GM12878 (cell line): ENCODE data around the gene SLC12A3.

Experiments
- CTCF ChIP-seq, 3 experiments: IDR thresholded peaks in 2 of 3; conservative IDR thresholded peaks in 1 of 3; 2 replicates each; pipeline ENCODE4 v1.5.1; 2011; ENCODE audit warnings: low read depth in 3 of 3, low read length in 3 of 3, mild to moderate bottlenecking in 3 of 3, control low read depth in 2 of 3, moderate library complexity in 2 of 3, inconsistent platforms in 1 of 3, mixed read lengths in 1 of 3; ENCODE audit not compliant: control insufficient read depth in 2 of 3, insufficient read depth in 1 of 3; ENCODE audit errors: extremely low read depth in 1 of 3
- ELK1 ChIP-seq: IDR thresholded peaks from 2 replicates; pipeline ENCODE4 v1.6.1; 2012; ENCODE audit warnings: low read depth, low read length, improper control_type of control experiment
- EZH2 ChIP-seq: IDR thresholded peaks from 2 replicates; pipeline ENCODE4 v1.6.1; 2012; ENCODE audit warnings: low read depth, mild to moderate bottlenecking, control low read depth, inconsistent platforms, low read length, borderline replicate concordance; ENCODE audit not compliant: control insufficient read depth
- HDAC6 ChIP-seq: fragments of 200-600 bp; sonication (generic); IDR thresholded peaks from one replicate; pipeline ENCODE4 v1.8.0; 2017; ENCODE audit warnings: antibody characterized with exemption; ENCODE audit not compliant: unreplicated experiment
- POLR2AphosphoS5 ChIP-seq: IDR thresholded peaks from 2 replicates; pipeline ENCODE4 v1.6.1; 2011; ENCODE audit warnings: mild to moderate bottlenecking, low read length, inconsistent platforms

GRCh38 chr16:56824331-56824730, 40.7 kb upstream of the SLC12A3 start:
- TF ChIP-seq POLR2AphosphoS5: no peak
- TF ChIP-seq EZH2: no peak
- TF ChIP-seq ELK1: no peak
- TF ChIP-seq CTCF (IDR thresholded peaks at IDR 0.05 in 2 of 3, conservative IDR thresholded peaks at IDR 0.05 in 1 of 3; ENCODE audit: control insufficient read depth in 2 of 3, extremely low read depth in 1 of 3, insufficient read depth in 1 of 3, low read depth in 3 of 3, low read length in 3 of 3): 0 out of 6 replicates have a peak, but pooled peaks of 1 of the 3 experiments have one; percentile 10
- no peak for TF ChIP-seq HDAC6
